ENCODE results near the gene C19orf85. TPM values are rescaled to one million over a fixed set of nuclear protein-coding genes. Genes with fewer than 3 reads are reported as not detected.

C19orf85 gene
- total RNA-seq, 4 donors from 2014 or later: not detected

DNA sequence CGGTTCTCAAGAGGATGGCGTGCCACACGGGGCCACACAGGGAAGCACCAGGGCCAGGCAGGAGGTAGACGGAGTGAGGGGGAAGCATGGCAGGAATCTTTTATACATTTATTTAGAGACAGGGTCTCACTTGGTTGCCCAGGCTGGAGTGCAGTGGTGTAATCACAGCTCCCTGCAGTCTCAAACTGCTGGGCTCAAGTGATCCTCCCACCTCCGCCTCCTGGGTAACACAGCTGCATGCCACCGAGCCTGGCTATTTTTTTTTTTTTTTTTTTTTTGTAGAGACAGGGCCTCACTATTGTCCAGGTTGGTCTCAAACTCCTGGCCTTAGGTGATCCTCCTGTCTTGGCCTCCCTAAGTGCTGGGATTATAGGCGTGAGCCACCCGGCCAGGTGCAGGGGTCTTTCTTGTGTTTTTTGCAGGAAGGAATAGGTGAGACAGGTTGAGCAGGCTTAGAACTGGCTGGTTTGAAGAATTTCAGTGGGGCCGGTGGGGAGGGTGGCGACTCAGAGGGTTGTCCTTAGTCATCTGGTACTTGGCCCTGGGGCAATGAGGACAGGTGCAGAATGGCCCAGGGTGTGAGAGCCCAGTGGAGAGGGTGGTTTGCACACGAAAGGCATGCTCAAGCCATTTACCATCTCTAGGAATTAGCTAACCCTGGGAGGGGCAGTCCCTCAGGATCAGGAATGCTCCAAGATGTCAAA is 31.2 kb upstream of the C19orf85 start:
- no peaks in the 10 kb centered on the region for H3K36me3 ChIP-seq

GRCh38 chr19:55494172-55494761 is 29.7 kb upstream of the C19orf85 start:
- Histone ChIP-seq H3K36me3 (no peaks in the 10 kb centered on the region), H3K4me3 (peak overlapping the region in 2 of 4 donors; percentile 2 to 17), H3K9me3 (no peaks in the 10 kb centered on the region), H3K4me1 (no peaks in the 10 kb centered on the region), H3K27ac (peak overlapping the region; percentile 33 to 57 (median 42)), H3K27me3 (no peaks in the 10 kb centered on the region)
- no peak for DNase-seq
- TF ChIP-seq POLR2A (IDR thresholded peaks at IDR 0.05): no peak
- TF ChIP-seq, protein P1, sequence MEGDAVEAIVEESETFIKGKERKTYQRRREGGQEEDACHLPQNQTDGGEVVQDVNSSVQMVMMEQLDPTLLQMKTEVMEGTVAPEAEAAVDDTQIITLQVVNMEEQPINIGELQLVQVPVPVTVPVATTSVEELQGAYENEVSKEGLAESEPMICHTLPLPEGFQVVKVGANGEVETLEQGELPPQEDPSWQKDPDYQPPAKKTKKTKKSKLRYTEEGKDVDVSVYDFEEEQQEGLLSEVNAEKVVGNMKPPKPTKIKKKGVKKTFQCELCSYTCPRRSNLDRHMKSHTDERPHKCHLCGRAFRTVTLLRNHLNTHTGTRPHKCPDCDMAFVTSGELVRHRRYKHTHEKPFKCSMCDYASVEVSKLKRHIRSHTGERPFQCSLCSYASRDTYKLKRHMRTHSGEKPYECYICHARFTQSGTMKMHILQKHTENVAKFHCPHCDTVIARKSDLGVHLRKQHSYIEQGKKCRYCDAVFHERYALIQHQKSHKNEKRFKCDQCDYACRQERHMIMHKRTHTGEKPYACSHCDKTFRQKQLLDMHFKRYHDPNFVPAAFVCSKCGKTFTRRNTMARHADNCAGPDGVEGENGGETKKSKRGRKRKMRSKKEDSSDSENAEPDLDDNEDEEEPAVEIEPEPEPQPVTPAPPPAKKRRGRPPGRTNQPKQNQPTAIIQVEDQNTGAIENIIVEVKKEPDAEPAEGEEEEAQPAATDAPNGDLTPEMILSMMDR (IDR thresholded peaks at IDR 0.05): no peak

More for the DNA sequence above, 31.2 kb upstream of the C19orf85 start:
- no peak overlapping the region for H3K27ac ChIP-seq
- TF ChIP-seq, protein P1 (IDR thresholded peaks at IDR 0.05): no peak
- no peak for TF ChIP-seq POLR2A (IDR thresholded peaks at IDR 0.05)
- no peaks in the 10 kb centered on the region for H3K9me3 ChIP-seq
- H3K4me1 ChIP-seq: no peaks in the 10 kb centered on the region
- H3K4me3 ChIP-seq: no peak overlapping the region
- DNase-seq: no peak
- H3K27me3 ChIP-seq: no peaks in the 10 kb centered on the region

- Histone ChIP-seq H3K4me1 (no peaks in the 10 kb centered on the region), H3K4me3 (no peak overlapping the region), H3K9me3 (no peaks in the 10 kb centered on the region), H3K27ac (peak overlapping the region; percentile 33 to 57 (median 45)), H3K36me3 (no peaks in the 10 kb centered on the region), H3K27me3 (no peaks in the 10 kb centered on the region)
- DNase-seq: no peak
- TF ChIP-seq, protein P1 (IDR thresholded peaks at IDR 0.05): no peak
- TF ChIP-seq POLR2A (IDR thresholded peaks at IDR 0.05): no peak
These were observed 29.2 kb upstream of the C19orf85 start for GRCh38 chr19:55493645-55494171.

DNA sequence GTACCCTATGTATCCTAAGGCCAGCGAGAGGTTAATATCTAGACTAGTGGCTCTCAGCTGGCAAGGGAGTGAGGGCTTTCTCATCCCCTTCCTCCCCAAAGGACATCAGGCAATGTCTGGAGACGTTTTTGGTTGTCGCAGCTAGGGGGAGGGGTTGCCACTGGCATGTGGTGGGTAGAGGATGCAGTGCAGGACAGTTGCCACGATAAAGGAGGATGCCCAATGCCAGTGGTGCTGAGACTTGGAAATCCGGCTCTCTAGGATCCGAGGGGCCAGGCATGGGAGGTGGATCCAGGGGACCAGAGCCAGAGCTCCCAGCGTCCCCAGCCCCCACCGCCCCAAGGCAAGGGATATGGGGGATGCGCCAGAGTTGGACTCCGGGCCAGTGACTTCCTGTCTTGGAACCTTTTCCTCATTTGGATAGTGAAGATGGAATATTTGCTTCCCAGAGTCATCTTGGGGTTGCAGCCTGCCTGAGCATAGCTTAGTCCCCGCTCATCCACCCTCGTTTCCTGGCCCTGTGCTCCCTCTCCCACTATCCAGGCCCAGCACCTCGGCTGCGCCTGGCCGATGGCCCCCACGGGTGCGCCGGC is 28.6 kb upstream of the C19orf85 start:
- no peak for DNase-seq
- no peaks in the 10 kb centered on the region for H3K4me1 ChIP-seq
- no peak for TF ChIP-seq POLR2A (IDR thresholded peaks at IDR 0.05)
- no peaks in the 10 kb centered on the region for H3K36me3 ChIP-seq
- peak overlapping the region in 3 of 4 donors; percentile 33 to 57 (median 42) for H3K27ac ChIP-seq
- no peaks in the 10 kb centered on the region for H3K27me3 ChIP-seq
- no peaks in the 10 kb centered on the region for H3K9me3 ChIP-seq
- no peak overlapping the region for H3K4me3 ChIP-seq

DNA sequence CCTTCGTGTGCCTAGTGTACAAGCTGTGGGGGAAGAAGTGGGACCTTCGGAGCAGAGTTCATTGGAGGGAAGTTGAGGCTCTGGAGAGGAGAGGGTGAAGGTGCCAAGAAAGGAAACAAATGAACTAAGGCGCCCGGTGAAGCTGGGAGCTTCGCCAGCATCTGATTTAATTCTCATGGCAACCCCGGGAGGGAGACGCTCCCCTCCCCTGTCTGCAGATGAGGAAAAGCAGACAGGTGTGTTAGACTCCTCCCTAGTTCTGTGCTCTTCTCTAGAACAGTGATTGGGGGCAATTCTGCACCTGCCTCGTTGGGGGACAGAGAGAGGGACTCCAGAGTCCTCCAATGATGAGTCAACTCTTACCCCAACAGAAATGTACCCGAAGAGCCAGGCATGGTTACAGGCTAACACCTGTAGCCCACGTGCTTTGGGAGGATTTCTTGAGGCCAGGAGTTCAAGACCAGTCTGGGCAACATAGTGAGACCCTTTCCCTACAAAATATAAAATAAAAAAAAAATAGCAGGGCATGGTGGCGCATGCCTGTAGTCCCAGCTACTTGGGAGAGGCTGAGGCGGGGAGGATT is 27.9 kb upstream of the C19orf85 start:
- Histone ChIP-seq H3K4me3 (no peak overlapping the region), H3K4me1 (peaks cover 0 to 6% (median 0%) of the 10 kb centered on the region in 4 donors), H3K36me3 (no peaks in the 10 kb centered on the region), H3K27ac (no peak overlapping the region), H3K27me3 (no peaks in the 10 kb centered on the region), H3K9me3 (no peaks in the 10 kb centered on the region)
- DNase-seq: no peak
- TF ChIP-seq, protein P1 (IDR thresholded peaks at IDR 0.05): no peak
- no peak for TF ChIP-seq POLR2A (IDR thresholded peaks at IDR 0.05)

Data from Peyer's patch (tissue), 4 donors.